ENCODE data around the gene SSB. TPM values are rescaled to one million over a fixed set of nuclear protein-coding genes. Genes with fewer than 3 reads are reported as not detected.
A peak's percentile ranks its signal among the peaks of the same experiment; 100 is the strongest.

Gene SSB
- total and polyA plus RNA-seq, 2 of the 13 experiments (the other 11 are each of a cell fraction or from before 2014, with no cell fraction given) = 109 to 208 TPM

- no peak for TF ChIP-seq ZFP62 (CRISPR knock-in tag; IDR thresholded peaks at IDR 0.05)
- TF ChIP-seq ZNF891 (CRISPR knock-in tag; IDR thresholded peaks at IDR 0.05) = no peak
- no peak for TF ChIP-seq ZNF501 (CRISPR knock-in tag; IDR thresholded peaks at IDR 0.05)
- no peak for TF ChIP-seq MIER2 (CRISPR knock-in tag; IDR thresholded peaks at IDR 0.05)
- TF ChIP-seq MYNN (CRISPR knock-in tag; IDR thresholded peaks at IDR 0.05; ENCODE audit: low read depth) = no peak
- no peak for TF ChIP-seq CC2D1A (CRISPR knock-in tag; IDR thresholded peaks at IDR 0.05)
- TF ChIP-seq, protein P1, sequence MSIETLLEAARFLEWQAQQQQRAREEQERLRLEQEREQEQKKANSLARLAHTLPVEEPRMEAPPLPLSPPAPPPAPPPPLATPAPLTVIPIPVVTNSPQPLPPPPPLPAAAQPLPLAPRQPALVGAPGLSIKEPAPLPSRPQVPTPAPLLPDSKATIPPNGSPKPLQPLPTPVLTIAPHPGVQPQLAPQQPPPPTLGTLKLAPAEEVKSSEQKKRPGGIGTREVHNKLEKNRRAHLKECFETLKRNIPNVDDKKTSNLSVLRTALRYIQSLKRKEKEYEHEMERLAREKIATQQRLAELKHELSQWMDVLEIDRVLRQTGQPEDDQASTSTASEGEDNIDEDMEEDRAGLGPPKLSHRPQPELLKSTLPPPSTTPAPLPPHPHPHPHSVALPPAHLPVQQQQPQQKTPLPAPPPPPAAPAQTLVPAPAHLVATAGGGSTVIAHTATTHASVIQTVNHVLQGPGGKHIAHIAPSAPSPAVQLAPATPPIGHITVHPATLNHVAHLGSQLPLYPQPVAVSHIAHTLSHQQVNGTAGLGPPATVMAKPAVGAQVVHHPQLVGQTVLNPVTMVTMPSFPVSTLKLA (IDR thresholded peaks at IDR 0.05) = no peak
- no peak for TF ChIP-seq EHMT2 (IDR thresholded peaks at IDR 0.05; ENCODE audit: borderline replicate concordance, low read depth, low read length)
- no peak for TF ChIP-seq ZNF737 (CRISPR knock-in tag; IDR thresholded peaks at IDR 0.05; ENCODE audit: borderline replicate concordance)
- TF ChIP-seq TSC22D2 (CRISPR knock-in tag; IDR thresholded peaks at IDR 0.05; ENCODE audit: borderline replicate concordance) = no peak
- TF ChIP-seq RBAK (CRISPR knock-in tag; IDR thresholded peaks at IDR 0.05) = no peak
- TF ChIP-seq ZNF354B (CRISPR knock-in tag; IDR thresholded peaks at IDR 0.05) = no peak
- TF ChIP-seq ZEB1 (IDR thresholded peaks at IDR 0.05; ENCODE audit: insufficient replicate concordance, low read depth) = no peak
- no peak; the same call in 1 of the 2 replicates for TF ChIP-seq SSRP1 (CRISPR knock-in tag; IDR thresholded peaks at IDR 0.05)
- no peak for TF ChIP-seq ZNF17 (CRISPR knock-in tag; IDR thresholded peaks at IDR 0.05)
- TF ChIP-seq SMC3 (IDR thresholded peaks at IDR 0.05; ENCODE audit: low read length) = no peak
- TF ChIP-seq PTBP1 (IDR thresholded peaks at IDR 0.05; ENCODE audit: low read depth, low read length, poor library complexity, severe bottlenecking) = no peak
- TF ChIP-seq BRCA1 (CRISPR knock-in tag; IDR thresholded peaks at IDR 0.05) = 0 out of 2 replicates have a peak, but pooled peaks have one; percentile 73
- TF ChIP-seq, protein P2, sequence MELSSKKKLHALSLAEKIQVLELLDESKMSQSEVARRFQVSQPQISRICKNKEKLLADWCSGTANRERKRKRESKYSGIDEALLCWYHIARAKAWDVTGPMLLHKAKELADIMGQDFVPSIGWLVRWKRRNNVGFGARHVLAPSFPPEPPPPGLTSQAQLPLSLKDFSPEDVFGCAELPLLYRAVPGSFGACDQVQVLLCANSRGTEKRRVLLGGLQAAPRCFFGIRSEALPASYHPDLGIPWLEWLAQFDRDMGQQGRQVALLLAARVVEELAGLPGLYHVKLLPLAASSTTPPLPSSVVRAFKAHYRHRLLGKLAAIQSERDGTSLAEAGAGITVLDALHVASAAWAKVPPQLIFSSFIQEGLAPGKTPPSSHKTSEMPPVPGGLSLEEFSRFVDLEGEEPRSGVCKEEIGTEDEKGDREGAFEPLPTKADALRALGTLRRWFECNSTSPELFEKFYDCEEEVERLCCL (CRISPR knock-in tag; IDR thresholded peaks at IDR 0.05; ENCODE audit: borderline replicate concordance) = no peak
- no peak for TF ChIP-seq TOE1 (CRISPR knock-in tag; IDR thresholded peaks at IDR 0.05)
- TF ChIP-seq ZNF614 (CRISPR knock-in tag; IDR thresholded peaks at IDR 0.05; ENCODE audit: borderline replicate concordance) = 0 out of 2 replicates have a peak, but pooled peaks have one; percentile 43
- TF ChIP-seq SRSF4 (IDR thresholded peaks at IDR 0.05; ENCODE audit: low read depth, low read length, poor library complexity, severe bottlenecking) = no peak
- TF ChIP-seq ZNF615 (CRISPR knock-in tag; IDR thresholded peaks at IDR 0.05; ENCODE audit: borderline replicate concordance) = no peak
- TF ChIP-seq NCOA1 (CRISPR knock-in tag; IDR thresholded peaks at IDR 0.05) = no peak
- no peak for TF ChIP-seq KLF11 (CRISPR knock-in tag; IDR thresholded peaks at IDR 0.05)
- peak; percentile 47; the same call in 1 of the 2 replicates for TF ChIP-seq KDM5A (IDR thresholded peaks at IDR 0.05; ENCODE audit: borderline replicate concordance, low read length)
- no peak for TF ChIP-seq ZFP41 (CRISPR knock-in tag; IDR thresholded peaks at IDR 0.05; ENCODE audit: borderline replicate concordance)
- TF ChIP-seq, protein P3, sequence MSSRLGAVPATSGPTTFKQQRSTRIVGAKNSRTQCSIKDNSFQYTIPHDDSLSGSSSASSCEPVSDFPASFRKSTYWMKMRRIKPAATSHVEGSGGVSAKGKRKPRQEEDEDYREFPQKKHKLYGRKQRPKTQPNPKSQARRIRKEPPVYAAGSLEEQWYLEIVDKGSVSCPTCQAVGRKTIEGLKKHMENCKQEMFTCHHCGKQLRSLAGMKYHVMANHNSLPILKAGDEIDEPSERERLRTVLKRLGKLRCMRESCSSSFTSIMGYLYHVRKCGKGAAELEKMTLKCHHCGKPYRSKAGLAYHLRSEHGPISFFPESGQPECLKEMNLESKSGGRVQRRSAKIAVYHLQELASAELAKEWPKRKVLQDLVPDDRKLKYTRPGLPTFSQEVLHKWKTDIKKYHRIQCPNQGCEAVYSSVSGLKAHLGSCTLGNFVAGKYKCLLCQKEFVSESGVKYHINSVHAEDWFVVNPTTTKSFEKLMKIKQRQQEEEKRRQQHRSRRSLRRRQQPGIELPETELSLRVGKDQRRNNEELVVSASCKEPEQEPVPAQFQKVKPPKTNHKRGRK (CRISPR knock-in tag; IDR thresholded peaks at IDR 0.05) = no peak
These were observed 37.3 kb upstream of the SSB start (continued) for GRCh38 chr2:169761251-169761969.

All from HepG2 (cell line).